Stromal cell of bone marrow (primary cell): ENCODE results near the gene NKD1.
"Not testable (repeated sequence)": the region's sequence is repeated elsewhere in the genome, so short reads cannot be mapped to it uniquely, and the experiment has no call there.

Experiments used
- DNase-seq: peaks from one replicate; pipeline ENCODE4 v3.0.0-alpha.2; 2012; ENCODE audit warnings: low read depth

NKD1 gene

DNA sequence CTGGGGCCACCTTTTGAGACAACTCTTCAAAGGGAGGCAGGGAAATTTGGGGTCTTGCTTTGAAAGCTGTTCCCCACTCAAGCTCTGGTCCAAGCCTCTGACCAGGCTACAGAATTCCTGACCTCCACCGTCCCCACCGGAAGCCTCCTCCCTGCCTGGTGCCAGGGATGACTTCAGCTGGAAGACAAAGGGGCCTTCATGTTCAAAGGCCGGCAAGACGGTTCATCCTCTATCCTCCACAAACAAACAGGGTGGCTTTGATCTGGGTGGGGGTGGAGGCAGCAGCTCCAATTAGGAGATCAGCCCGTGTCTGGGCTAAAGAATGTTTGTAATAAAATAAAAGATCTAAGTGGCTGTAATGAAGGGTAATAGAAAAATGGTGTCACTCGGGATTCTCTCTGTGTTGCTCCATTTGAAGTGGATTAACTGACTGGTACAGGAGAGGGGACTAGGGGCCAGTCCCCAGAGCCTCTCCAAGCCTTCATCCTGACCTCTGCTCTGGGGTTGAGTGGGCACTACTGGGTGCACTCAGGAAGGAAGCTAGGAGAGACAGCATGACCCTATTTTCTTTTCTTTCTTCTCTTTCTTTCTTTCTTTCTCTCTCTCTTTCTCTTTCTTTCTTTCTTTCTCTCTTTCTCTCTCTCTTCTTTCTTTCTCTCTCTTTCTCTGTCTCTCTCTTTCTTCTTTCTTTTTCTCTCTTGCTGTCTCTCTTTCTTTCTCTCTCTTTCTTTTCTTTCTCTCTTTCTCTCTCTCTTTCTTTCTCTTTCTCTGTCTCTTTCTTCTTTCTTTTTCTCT lies 27.5 kb upstream of the NKD1 start:
- DNase-seq = no peak

DNA sequence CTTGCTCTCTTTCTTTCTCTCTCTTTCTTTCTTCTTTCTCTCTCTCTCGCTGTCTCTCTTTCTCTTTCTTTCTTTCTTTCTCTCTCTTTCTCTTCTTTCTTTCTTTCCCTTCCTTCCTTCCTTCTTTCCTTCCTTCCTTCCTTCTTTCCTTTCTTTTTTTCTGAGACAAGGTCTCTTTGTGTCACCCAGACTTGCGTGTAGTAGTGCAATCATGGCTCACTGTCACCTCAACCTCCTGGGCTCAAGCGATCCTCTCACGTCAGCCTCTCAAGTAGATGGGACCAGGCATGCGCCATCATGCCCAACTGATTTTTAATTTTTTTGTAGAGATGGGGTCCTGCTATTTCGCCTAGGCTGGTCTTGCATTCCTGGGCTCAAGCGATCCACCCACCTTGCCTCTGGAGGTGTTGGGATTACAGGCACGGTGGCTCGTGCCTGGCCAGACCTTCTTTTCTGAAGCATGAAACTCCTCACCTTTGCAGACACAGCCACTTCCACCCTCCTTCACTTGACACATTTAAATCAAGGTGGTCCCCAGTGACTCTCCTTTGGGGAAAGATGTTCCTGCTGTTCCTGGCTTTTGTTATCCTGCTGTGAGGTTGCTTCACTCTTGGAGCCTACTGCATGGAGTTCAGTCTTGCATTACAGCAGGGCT lies 26.8 kb upstream of the NKD1 start:
- no peak for DNase-seq

DNA sequence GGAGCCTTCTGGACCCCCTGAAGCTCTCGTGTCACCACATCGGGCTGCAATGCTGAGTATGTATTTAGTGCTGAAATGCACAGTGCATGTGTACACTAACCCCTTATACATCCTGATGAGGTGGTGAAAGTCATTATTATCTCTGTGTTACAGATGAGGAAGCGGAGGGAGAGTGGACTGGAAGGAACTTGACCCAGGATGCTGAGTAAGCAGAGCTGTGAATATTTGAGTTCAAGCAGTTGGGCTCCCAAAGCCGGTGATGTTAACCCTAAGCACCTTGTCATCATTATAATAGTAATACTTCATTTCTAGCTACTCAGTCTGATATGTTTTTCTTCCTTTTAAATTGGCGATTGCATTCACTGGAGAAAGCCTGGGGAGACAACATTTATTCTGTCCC lies 25.9 kb upstream of the NKD1 start:
- DNase-seq = no peak

DNA sequence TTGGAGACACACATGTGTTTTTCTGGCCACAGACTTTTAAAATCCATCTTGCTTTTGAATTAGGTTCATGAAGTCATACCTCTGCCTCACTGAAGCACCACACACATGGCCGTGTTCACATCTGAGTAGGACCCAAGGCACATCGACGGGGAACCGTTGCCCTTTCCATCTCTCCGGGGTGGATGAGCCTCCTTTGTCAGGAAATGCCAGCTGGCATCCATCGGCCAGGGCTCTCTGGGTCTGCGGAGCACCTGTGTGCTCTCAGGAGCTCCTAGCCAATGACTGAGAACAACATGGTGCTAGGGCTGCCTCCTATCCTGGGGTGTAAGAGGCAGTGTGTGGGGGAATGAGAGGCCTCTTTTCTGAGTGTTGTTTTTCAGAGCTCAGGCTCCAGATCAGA lies 24.5 kb upstream of the NKD1 start:
- no peak for DNase-seq

DNA sequence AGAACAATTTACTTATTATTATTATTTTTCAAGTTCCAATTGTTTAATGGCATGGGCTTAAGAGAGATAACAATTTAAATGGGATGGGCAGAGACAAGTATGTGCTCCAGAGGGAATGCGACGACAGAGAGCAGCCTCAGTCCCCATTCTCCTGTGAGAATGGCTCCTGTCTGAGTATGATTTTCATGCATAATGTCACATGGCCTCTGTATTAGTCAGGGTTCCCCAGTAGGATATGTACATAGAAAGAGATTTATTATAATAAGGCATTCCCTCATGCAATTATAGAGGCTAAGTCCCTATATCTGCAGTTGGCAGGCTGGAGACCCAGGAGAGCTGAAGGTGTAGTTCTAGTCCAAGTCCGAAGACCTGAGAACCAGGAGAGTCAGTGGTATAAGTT lies 22.9 kb upstream of the NKD1 start:
- DNase-seq = no peak

DNA sequence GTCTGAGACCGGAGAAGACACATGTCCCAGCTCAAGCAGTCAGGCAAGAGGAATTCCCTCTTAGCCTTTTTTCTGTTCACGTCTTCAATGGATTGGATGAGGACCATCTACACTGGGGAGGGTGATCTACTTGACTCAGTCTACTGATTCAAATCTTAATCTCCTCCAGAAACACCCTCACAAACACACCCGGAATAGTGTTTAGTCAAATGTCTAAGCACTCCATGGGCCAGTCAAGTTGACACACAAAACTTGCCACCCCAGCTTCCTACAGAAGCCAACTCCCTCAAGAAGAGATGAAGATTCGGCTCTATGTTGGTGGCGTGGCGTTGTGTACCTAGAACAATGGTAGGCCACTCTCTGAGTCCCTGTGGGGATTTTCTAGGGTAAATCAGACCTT lies 22.5 kb upstream of the NKD1 start:
- no peak for DNase-seq

DNA sequence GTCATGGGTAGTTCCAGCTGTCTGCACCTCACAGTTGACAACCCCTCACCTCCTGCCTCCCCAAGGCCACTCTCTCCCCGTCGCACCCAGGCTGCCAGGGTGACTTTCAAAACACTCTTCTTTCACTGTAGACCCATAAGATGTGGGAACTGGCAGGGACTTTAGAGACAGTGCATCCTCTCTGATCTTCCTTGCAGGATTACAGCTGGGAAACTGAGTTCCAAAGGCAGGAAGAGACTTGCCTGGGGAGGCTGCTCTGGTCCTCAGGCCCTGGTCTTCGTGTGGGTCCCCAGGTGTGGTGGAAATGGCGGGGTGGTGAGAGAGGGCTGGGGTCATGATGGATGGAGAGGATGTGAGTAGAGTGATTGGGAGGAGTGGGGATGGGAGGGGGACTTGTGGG lies 21.9 kb upstream of the NKD1 start:
- DNase-seq = no peak

DNA sequence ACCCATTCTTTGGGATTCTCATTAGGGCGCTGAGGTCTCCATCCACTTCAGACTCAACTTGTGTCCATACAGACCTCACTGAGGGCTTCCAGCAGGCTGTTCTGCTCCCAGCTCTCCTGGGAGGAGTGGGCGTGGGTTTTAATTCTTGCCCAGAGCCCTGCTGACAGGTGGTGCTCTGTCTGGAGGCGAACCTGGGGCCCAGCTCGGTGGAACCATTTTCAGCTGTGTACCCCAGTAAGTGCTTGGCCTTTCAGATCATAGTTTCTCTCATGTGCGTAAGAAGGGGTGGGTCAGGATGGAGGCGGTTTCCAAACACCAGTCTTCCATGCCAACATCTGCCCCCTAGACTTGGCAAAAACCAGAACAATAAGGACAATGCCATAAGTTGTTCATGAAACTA lies 21.4 kb upstream of the NKD1 start:
- no peak for DNase-seq

DNA sequence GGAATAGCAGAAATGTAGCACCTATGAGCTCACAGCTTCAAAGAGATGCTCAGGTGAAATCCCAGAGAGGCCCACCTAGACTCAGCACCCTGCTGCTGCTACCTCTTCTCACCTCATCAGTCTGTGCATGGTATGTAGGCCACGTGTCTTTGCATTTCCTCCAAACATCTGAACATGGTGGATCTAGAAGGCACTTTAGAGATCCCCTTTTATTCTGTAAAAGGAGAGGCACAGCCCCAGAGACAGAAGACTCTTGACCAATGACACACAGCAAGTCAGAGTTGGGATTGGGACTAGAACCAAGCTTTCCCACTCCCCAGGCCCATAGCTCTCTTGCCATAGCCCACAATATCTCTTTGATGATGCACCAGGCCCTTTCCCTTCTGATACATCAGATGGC lies 19.4 kb upstream of the NKD1 start:
- no peak for DNase-seq

DNA sequence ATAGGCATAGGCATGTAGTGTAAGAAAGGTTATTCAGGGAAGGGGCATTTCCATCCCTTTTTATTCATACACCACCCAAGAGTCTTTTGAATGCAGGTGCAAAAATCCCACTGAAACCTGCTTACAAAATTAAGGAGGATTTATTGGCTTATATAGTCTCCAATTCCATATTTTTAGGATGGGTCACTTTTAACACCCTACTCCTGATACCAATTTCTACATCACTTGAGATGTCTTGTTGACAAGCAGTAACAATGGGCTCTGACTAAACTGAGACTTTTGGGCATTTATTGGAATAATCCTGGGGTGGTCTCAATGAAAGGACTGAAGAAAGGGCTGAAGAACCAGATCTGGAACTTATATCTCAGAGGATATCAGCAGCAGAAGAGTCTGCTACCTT lies 18.9 kb upstream of the NKD1 start:
- DNase-seq = no peak

DNA sequence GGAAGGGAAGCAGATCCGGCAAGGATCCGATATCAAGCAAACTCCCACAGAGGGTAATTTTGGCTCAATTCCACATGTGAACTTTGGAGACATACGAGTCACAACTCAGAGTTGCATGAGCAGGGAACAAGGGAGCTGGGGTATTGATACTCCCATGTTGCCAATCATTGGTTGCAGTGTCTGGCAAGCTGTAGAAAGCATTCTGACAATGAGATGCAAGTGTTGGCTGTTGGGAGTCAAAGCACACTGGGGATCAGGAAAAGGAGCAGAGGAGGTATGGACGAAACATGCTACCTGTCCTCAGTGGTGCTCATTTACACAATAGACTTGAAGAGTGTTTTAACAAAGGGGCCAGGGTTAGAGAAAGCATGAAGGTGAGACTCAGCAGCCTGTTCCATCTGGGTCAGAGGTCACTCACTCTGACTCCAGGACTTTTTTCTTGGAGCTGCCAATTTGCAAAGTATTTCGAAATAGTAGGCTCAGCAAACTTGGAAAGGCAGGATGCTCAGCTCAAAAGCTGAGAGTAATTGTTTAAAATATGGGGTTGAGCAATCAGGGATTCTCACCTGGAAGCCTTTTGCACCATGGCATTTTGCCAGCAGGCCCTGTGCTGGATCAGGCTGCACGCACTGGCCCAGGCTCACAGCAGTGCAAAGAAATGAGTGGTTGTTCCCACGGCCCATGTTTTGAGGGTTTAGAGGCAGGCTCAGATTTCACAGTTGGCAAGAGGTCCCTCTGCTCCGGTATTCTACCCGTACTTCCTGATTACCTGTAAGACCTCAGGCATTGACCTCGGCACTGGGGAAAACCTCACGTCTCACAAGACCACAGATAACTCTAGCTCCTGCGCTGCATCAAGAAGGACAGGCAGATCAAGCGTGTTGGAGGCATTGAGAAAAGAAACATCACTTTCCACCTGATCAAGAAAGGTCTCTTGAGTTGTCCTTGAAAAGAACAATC lies 17.6 kb upstream of the NKD1 start:
- DNase-seq = no peak

DNA sequence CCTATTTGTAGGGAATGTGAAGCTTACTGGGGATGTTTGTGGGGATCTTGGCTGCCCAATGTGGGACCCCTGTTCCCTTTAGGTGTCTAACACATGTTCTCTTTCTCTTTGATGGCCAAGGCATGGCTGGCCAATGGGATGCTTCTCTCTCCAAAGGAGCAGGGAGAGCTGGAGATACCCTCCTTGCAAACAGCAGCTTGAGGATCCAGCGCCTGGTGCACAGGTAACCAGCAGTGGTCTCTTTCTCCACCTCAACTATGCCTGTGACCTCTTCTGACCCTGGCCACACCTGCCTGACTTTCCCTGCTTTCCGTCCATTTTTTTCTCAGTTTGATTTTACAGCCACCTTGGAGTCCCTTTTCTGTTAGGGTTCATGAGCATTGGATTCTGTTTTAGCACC lies 16.8 kb upstream of the NKD1 start:
- no peak for DNase-seq

DNA sequence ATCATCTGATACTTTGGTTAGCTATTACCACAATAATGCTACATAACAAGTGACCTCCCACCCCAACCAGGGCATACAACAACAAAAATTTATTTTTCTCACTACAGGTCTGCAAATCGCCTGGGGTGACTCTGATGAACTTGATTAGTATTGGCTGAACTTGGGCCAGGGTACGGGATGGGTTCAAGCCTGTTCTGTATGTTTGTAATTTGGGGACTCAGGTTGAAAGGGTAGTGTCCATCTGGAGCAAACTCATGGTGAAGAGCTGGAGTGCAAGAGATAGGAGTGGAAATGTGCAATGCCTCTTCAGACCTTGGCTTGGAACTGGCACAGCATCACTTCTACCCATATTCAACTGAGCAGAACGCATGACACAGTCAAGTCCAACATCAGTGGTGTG lies 16.3 kb upstream of the NKD1 start:
- DNase-seq = no peak

DNA sequence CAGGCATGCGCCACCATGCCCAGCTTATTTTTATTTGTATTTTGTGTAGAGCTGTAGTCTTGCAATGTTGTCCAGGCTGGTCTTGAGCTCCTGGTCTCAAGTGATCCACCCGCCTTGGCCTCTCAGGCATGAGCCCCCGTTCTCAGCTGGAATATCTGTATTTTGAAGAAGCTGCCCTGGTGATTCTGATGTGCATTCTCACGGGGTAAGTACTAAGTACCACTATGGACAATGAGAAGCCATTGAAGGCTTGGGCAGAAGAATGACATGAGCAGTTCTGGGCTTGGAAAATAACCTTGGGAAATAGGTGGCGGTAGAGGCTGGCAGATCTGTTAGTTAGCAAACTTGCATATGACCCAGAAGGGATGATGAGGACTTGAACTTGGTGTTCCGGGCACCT lies 15.6 kb upstream of the NKD1 start:
- DNase-seq = no peak

DNA sequence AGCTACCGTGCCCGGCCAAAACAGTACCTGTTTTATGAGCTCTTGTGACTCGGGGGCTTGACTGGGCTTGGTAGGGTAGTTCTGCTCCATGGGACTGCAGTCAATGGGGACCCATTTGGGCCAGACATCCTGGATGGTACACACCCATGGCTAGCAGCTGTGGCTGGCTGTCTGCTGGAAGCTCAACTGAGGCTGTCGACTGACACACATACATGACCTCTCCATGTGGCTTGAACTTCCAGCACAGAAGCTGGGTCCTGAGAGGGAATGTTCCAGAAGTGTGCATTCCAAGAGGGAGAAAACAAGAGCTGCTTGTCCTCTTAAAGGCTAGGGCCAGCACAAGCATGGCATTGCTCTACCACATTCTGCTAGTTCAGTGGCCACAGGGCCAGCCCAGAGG lies 14.9 kb upstream of the NKD1 start:
- no peak for DNase-seq

DNA sequence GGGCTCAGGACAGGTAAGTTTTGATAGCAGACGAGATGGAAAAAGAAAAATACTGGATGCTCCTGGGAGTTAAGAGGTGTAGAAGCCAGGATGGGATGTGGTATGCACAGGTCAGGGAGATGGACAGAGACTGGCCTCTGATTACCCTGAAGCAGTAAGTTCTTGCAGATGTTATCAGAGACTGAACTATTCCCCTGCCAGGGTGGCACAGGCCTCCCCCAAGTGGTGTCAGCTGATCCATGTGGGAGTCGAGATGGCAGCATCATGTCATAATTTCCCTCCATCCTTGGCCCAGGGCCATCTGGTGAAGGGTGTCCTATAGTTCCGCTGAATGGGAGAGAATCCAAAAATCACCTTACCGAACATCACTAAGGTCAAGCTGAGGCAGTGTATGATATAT lies 14.1 kb upstream of the NKD1 start:
- no peak for DNase-seq

DNA sequence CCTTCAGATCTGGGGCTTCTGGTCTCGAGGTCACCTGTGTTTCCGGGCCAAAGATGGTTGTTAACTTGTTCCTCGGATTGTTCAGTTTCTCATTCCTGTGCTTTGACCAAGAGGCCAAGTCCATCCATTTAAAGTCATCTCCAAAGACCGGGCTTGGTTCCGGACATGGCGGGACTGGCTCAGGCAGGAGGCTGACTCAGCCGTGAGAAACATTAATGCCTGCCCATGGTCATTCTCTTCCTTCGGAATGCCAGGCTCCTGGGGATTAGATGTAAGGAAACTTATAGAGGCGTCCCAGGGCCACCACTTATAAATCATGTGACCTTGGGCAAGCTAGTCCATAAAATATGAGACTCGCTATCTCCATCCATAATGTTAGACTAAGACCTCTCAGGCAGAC lies 13.6 kb upstream of the NKD1 start:
- no peak for DNase-seq

DNA sequence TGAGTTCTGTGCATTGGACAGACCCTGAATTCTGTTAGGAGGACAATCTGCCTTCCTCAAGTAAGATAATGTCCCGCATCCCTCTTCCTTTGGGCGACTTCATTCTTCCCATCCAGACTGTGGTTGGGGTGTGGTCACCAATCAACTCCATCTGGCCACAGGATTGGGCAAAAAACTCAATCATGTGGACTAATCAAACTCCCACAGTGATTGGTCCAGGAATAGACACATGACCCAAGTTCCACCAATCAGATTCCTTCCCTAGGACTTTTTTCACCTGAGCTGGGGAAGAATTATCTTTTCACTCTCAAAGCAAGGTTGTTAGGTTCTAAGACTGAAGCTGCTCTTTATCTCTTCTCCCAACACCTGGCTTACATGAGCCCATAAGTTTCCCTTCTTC lies 13.2 kb upstream of the NKD1 start:
- DNase-seq = no peak

DNA sequence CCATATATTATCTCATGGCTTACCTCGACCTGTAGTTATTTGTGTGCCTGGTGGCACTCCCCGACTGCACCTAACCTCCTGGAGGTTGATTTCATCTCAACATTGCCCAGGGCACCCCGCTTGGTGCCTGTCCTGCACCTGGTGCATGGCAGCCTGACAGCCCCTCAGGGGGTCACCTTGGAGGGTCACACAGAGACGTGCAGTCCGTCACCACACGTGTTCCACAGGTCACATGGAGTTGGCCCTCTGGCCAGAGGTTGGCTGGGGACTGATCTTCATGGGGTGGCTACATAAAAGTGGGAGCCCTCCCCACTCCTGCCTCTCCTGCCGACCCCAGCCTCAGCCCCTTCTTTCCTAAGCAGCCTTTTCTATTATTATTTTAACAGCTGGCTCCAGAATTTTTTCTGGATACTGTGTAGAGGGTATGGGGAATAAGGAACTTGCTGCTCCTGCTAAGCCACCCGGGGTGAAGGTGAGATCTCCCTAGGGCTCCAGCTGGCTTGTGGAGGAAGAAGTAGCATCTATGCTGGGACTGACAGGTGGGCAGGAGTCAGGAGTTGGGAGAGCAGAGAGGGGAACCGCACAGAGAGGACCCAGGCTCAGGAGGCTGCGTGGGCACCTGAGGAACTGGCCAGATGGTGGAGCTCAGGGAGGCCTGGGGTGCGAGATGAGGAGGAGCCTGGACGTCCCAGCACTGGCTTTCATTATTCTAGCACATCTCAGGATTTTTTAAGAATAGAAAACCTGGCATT lies 12.5 kb upstream of the NKD1 start:
- DNase-seq = no peak

DNA sequence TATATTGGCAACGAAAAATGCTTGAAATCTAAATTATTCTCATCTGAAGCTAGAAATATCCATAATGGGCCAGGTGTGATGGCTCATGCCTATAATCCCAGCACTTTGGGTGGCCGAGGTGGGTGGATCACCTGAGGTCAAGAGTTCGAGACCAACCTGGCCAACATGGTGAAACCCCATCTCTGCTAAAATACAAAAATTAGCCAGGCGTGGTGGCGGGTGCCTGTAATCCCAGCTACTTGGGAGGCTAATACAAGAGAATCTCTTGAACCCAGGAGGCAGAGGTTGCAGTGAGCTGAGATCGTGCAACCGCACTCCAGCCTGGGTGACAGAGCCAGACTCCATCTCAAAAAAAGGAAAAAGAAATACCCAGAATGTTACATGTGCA lies 11.9 kb upstream of the NKD1 start:
- not testable (repeated sequence) for DNase-seq

DNA sequence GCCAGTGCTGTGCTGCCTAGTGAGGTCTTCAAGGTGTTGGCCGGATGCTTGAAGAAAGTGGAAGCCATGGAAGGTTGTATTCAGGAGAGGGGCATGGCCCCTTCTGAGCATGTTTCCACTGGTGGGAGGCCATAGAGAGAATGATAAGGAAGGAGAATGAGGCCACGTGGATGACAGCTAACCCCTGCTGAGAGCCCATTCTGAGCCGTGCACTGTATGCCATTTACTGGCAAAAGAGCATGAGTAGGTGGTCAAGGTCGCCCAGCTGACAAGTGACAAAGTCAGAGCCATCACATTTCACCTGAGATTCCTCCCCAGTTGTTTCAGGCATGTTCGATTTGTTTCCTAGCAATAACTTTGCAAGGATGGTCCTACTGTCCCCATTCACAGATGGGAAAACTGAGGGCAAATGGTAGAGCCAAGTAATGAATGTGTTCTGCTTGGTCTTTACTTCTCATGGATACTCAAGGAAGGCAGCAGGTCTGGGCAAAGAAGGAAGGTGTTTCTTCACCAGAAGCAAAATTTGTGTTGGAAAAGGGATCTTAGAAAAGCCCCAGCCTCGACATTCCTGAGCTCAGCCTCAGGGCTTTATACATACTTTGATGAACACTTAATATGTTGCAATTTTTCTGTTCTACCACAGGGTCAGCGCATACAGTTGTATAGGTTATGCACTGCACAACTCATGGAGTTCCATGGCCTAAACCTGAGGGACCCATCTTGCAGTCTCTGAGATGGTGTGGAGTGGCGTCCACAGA lies 10.5 kb upstream of the NKD1 start:
- DNase-seq = no peak
